GM19043 (cell line): ENCODE results near the gene PLD5.
A peak's percentile ranks its signal among the peaks of the same experiment; 100 is the strongest.
"Not testable (repeated sequence)": the region's sequence is repeated elsewhere in the genome, so short reads cannot be mapped to it uniquely, and the experiment has no call there.

Source experiments
- ATAC-seq: cut with Tn5 transposase; IDR thresholded peaks from one replicate; pipeline ENCODE4 v1.9.1; 2021; ENCODE audit warnings: low read depth; ENCODE audit not compliant: unreplicated experiment

PLD5 gene

DNA sequence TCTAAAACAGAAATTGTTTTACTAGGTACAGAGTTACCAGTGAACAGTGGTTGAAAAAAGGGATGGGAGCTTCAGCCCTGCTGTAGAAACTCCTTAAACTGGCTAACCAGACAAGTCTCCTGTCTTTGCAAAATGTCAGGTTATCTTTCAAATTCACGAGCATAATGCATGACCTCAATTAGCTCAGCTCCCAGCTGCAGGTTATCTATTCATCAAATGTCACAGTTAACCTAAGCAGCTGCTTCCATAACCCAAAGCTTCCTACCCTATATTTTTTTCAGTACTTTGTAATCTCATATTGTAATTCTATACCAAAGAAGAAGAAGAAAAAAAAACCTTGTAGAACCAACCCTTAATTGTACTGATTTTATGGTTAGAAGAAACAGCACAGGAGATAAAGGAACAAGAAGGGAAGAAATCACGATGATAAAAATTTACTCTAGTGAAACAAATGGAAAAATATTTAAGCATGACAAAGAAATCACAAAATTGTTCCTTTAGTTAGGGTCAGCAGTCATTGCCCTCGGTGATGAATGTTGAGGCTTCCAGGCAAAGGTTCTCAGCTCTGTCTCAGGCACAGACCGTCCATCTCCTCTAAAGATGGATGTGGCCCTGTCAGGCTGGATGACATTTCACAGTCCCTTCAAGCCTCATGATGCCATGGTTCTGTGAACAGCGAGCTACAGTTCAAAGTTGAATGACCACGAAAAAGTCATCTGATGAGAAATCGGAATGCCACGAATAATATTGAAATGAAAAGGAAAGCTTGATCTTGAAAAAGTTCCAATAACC lies 95.9 kb downstream of the PLD5 start:
- ATAC-seq = no peak

DNA sequence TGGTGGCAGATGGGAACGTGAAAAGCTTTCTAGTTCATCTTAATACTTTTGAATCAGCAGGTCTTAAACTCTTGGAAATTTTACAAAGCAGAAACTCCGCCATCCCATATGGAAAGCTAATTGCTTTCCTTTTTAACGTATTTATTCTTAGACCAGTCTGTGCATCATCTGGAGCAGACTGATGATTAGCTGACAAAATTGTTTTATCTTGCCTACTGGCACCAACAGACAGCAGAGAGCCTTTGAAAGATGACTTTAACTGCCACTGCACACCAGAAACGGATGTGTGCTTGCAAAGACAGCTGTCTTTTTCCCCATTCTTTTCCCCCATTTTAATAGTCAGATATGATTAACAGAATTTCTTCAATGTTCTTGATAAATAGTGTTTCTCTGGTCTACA lies 97.0 kb downstream of the PLD5 start:
- no peak for ATAC-seq

GRCh38 chr1:242426271-242426905 lies 98.1 kb downstream of the PLD5 start:
- no peak for ATAC-seq

DNA sequence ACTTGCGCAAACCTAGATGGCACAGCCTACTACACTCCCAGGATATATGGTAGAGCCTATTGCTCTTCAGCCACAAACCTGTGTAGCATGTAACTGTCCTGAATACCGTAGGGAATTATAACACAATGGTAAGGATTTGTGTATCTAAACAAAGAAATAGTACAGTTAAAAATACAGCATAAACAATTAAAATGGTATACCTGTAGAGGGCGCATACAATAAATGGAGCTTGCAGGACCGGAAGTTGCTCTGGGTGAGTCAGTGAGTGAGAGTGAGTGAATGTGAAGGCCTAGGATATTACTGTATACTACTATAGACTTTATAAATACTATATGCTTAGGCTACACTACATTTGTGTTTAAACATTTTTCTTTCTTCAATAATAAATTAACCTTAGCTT lies 99.3 kb downstream of the PLD5 start:
- ATAC-seq = no peak

DNA sequence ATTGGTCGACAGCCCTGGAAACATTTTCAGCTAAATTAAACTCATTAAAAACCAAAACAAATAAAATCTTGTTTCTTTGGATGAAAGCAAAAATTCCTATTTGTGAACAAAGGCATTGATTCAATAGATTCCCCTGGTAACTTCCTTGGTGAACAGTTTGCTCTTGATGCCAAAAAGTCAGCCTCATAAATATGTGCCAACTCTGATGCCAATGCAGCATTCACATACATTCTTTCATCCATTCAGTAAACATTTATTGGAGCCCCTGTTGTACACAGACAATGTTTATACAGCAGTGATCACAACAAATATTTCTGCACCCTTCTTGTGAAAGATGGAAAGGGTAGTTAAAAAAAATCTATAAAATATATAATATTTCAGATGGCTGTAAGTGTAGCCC lies 107.8 kb downstream of the PLD5 start:
- no peak for ATAC-seq

GRCh38 chr1:242412921-242413320 lies 111.6 kb downstream of the PLD5 start:
- no peak for ATAC-seq

- no peak for ATAC-seq
Observed at GRCh38 chr1:242411901-242412300, 112.6 kb downstream of the PLD5 start.

DNA sequence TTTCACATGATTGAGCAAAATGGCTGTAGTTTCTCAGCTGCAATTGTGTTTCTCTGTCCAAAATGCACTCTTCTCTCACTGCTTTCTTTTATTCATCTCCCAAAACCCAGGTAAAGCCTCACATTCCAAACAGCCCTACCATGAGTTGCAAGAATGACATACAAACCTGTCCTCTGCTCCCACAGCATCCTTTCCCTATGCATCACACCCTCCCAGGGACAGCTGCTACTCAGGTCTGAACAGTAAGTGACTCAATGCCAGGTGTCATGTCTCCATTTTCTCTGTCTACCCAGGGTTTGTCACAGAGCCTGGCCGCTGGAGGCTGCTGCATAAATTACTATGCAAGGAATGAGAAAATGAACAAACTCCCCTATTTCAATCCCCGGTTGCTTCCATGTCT lies 118.5 kb downstream of the PLD5 start:
- ATAC-seq = no peak

DNA sequence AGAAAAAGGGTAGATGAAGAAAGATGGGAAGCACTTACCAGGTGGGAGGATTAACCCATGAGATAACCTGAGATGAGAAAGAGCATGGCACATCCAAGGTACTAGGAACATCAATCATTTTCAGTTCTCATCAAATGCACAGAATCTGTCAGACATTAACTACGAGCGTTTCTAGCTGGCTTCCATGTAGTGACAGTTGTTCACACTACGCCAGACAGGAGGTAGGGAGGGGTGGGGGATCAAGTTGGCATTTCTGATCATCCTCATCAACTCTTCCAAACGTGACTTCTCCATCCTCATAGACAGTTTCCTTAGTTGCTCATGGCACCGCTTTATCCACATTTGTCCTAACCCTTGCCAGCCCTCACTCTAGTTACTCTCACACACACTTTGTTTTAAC lies 120.2 kb downstream of the PLD5 start:
- no peak for ATAC-seq

DNA sequence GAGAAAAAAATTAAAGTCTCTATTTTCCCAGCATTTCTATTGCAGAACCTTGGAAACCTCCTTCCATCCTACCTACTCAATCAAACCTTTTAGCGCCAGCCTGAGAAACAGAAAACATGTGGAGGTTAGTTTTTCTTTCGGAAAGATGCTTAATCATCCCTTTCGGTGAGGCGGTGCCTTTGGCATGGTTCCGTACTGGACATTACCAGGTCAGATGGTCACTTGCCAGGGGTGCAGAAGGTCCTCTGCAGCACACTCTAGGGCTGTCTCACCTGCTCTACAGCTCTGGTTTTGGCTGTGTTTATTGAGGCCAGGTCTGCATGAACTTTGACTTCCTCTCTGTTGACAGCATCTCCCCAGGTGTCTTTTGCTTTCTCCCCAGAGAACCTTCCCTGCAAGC lies 121.5 kb downstream of the PLD5 start:
- ATAC-seq = no peak

GRCh38 chr1:242401937-242402336 lies 122.6 kb downstream of the PLD5 start:
- ATAC-seq = no peak

- no peak for ATAC-seq
Observed at GRCh38 chr1:242398351-242398750, 126.1 kb downstream of the PLD5 start.

- no peak for ATAC-seq
Observed at GRCh38 chr1:242391896-242392295, 132.6 kb downstream of the PLD5 start.

DNA sequence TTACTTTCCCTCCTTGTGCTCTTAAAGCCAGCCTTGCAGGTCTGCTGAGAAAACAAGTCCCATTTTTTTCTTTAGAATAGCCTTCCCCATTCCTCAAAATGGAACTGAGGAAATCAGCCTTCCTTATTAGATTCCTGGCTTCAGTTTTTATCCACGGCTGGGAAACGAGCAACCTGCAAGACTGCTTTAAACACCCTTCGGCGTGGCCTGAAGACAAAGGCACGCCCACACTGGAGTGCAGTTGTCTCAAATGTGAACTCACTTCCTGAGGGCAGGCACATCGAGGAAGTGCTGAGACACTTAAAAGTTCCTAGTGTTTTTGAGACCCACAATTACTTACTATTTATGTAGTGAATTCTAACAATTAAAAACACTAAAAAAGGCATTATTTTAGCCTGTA lies 148.4 kb downstream of the PLD5 start:
- not testable (repeated sequence) for ATAC-seq

DNA sequence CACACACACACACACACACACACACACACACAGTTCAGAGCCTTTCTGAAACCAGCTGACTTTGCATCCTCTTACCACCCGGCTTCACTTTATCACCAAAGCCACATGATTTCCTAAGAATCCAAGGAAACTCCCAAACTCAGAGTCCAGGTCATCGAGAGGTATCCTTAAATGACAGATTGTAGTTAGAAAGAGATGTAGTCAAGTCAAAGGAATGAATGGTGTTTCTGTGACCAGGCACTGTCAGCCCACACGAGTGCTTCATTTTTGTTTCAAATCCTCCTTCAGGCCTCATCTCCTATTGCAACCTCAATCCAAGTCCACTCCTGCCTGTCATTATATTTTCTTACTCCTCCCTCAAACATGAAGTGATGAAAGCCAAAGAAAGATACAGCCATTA lies 174.1 kb downstream of the PLD5 start:
- not testable (repeated sequence) for ATAC-seq

- no peak for ATAC-seq
Observed at GRCh38 chr1:242349636-242350035, 174.9 kb downstream of the PLD5 start.

GRCh38 chr1:242330865-242331264 lies 193.6 kb downstream of the PLD5 start:
- peak; percentile 68 for ATAC-seq

DNA sequence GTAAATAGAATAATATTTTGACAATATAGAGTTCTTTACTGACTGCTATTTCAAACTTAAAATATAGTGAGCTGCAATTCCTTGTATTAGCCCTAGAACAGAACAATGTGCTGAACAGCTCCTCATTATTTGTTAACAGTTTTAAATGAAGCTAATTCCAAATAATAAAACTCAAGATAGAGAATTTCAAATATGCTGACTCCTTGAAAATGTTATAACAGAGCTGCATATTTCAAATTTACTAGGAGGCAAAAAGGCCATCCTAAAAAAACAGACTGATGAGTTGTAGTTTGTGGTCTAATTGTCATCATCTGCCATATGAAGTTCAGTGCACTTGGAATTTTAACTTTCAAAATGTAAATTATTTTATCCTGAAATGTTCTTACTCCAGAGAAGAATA lies 197.1 kb downstream of the PLD5 start:
- not testable (repeated sequence) for ATAC-seq

DNA sequence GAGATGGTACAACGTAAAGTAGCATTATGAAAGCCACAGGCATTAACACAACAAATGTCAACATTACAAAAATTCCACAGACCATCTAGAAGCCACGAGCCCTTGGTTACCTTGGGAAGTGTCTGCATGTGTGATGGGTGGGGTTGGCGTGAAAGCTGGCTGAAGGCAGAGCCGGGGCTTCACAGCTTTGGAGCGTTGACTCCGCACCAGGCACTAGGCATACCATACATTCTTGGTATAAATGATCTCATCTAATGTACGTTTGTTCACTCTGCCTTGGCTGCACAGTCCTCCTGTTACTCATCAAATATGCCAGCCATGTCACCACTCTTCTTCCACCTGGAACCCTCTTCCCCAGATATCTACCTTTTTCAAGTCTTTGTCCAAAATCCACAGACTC lies 202.5 kb downstream of the PLD5 start:
- ATAC-seq = not testable (repeated sequence)

- ATAC-seq = no peak
Observed at GRCh38 chr1:242318140-242318539, 206.4 kb downstream of the PLD5 start.

DNA sequence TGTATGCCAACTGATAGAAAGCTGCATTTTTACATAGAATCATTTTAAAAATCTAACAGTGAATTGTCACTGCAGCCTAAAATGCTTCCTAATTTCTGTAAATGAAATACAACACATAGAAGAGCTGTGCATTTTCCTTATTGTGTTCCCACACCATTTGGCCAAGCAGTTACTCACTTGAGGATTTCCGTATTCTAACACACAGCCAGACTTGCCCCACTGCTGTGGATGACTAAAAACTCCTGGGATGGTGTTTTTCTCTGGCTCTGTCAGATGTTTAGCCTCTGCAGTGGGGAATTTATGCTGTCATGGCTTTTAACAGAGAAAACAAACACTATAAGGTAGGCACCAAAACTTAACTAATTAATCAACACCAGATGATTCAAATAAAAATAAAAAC lies 209.6 kb downstream of the PLD5 start:
- ATAC-seq = not testable (repeated sequence)

DNA sequence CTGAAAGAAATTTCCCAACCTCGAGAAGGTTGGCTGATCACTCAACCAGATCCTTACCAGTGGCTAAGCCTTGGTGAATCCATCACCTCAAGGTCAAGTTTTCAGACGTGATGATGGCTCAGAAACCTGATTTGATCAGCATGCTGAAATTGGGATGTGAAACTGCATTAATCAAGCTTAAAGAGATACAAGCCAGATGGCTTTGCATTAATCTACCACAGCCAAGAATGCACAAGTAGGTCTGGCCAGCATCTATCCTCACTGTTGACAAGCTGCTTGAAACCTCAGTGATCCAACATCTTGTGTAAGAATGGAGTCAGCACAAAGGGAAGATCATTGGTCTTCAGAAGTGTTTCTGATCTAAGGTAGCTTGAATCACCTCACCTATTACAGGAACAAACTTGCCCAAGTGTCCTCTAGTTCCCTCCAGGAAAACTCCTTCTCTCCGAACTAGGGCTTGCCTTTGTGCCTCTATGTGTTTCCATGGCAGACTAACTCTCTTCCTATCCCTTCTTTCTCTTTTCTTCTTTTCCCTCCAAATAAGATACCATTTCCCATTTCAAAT lies 210.3 kb downstream of the PLD5 start:
- ATAC-seq = not testable (repeated sequence)
